Activated T-cell treated with anti-CD3 and anti-CD28 coated beads, Interleukin-2, amount 50 U/mL, for 1 hour (primary cell): ENCODE results near the gene TLNRD1.
"Not testable (repeated sequence)": the region's sequence is repeated elsewhere in the genome, so short reads cannot be mapped to it uniquely, and the experiment has no call there.

ENCODE experiments used
- DNase-seq: peaks from one replicate; pipeline ENCODE4 v3.0.0-alpha.2; 2020

Gene TLNRD1

DNA sequence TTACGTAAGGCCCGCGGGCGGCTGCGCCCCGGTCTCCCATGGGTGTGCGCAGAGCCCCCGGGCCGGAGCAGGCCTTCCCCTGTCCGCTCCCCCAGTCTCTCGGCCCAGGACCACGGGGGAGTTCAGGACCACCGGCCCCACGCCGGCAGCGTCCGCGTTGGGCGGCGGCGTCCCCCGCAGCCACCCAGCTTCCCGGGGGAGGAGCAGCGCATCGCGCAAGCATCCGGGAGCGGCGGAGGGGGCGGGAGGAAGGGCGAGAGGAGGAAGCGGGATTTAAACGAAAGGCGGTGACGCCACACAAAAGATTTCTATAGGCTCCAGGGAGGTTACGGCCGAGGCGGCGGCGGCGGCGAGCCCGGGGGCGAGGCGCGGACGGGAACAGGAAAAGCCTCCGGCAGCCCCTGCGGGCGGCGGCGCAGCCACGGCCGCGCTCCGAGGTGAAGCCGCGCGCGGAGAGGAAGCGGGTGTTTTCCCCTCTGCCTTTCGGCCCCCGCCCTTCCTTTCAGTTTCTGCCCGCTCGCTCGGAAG, at the start of gene TLNRD1:
Gene TLNRD1 (plus strand): TSS at position 300 of the 528 bp plus-strand sequence. CDS start 1,349 bp downstream, outside the sequence.
- peak; percentile 84 for DNase-seq

GRCh38 chr15:80951941-80952340, 48.8 kb upstream of the TLNRD1 start:
- no peak for DNase-seq

- DNase-seq: no peak
Observed at GRCh38 chr15:80953001-80953952, 47.4 kb upstream of the TLNRD1 start.

GRCh38 chr15:80953953-80954778, 46.6 kb upstream of the TLNRD1 start:
- no peak for DNase-seq

- DNase-seq: not testable (repeated sequence)
Observed at GRCh38 chr15:80955571-80956452, 44.9 kb upstream of the TLNRD1 start.

- DNase-seq: no peak
Observed at GRCh38 chr15:80957556-80957955, 43.2 kb upstream of the TLNRD1 start.

DNA sequence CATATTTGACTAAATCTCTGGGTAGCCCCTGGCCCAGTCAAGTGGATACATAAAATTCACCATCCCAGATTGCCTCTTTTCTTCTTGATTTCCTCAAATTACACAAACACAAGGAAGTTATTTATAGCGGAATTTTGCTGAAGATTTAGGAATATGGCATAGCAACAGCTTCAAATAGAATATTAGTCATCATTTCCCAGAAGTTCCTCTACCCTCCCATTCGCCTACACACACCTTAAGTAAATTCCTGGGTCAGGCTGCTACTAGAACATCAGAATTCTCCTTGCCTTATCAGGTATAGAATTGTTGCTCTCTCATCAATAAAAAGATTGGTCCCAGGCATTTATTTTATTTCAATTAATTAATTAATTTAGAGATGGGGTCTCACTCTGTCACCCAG, 42.7 kb upstream of the TLNRD1 start:
- DNase-seq: no peak

GRCh38 chr15:80958818-80959495, 41.8 kb upstream of the TLNRD1 start:
- no peak for DNase-seq

DNA sequence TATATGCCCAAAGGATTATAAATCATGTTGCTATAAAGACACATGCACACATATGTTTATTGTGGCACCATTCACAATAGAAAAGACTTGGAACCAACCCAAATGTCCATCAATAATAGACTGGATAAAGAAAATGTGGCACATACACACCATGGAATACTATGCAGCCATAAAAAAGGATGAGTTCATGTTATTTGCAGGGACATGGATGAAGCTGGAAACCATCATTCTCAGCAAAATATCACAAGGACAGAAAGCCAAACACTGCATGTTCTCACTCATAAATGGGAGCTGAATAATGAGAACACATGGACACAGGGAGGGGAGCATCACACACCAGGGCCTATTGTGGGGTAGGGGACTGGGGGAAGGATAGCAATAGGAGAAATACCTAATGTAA, 35.3 kb upstream of the TLNRD1 start:
- not testable (repeated sequence) for DNase-seq

- no peak for DNase-seq
Observed at GRCh38 chr15:80966431-80967197, 34.1 kb upstream of the TLNRD1 start.

DNA sequence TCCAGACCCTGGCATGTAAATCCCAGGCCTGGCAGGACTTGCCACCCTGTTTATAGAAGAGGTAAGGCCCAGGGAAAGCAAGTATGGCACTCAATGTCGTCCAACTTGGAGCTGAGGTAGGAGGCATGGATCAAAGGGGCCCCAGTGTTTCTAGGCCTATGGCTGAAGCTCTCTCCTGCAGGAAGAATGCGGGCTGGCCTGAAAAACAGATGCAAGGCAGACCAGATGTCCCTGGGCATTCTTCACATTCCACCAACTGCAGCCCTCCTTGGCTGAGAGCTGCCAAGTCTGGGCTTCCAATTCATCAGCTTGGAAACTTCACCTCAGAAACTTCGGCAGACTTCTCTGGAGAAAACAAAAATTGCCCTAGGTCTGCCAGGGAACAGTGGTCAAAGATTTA, 33.3 kb upstream of the TLNRD1 start:
- no peak for DNase-seq

- DNase-seq: no peak
Observed at GRCh38 chr15:80967991-80968510, 32.7 kb upstream of the TLNRD1 start.

GRCh38 chr15:80969316-80969715, 31.4 kb upstream of the TLNRD1 start:
- no peak for DNase-seq

DNA sequence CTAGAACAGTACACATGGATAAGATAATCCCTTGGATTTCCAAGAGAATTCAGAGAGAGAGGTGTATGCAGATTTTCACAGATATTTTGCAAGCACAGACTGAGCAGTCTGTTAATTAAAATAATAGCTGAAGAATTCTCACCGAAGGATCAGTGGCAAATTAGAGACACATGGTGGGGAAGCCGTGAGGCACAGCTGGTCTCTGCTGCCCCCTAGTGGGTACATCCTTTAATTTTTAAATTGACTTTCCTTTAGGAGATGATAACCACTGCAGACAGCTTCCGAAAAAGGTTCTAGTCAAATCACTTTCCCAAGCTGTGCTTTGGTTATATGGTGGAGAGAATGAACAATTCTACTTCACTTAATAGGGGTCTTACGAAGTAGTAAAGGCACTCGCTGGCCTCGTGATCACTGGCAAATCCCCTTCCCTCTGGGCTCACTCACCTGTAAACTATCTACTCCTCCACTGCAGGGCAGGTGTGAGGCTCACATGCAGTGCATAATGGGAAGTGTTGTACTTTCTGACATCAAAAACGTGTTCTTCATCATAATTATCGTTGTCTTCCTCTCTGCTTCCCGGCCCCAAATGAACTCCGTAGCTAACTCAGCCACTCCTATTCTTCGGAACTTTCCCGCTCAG, 30.6 kb upstream of the TLNRD1 start:
- DNase-seq: peak; percentile 57

DNA sequence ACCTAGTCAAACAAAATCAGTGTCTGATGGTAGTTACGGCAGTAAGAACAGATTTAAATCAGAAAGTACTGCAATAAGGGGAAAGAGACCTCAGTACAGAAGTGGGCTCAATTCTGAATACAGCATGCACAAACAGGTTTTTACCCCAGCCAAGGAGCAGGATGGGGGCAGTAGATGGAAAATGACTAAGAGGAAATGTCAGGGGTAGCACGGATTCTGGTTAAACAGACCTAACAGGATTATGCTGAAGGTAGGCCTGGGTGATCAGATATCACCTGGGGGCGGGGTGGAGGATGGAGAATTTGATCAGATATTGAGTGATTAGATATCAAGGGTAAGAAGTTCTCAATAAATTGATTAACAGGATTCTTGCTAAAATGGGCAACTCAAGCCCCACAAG, 30.1 kb upstream of the TLNRD1 start:
- DNase-seq: no peak

DNA sequence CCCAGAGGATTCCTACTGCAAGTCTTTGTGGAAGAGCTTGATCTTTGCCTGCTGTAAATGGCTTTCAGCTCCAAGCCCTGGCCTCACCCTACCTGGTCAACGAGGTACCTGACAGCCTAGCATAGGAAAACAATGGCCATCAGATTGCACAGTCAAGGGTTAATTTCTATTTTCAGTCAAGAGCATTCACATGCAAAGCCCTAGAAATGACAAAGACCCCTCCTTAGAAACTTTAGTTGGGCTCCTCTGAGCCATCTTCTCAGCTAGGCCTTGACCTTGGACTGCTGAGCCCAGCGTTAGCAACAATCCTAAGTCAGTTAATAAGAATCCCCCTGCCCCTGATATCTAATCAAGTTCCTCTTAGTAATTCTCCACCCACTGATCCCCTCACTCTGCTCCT, 29.6 kb upstream of the TLNRD1 start:
- DNase-seq: no peak

GRCh38 chr15:80972276-80972675, 28.4 kb upstream of the TLNRD1 start:
- no peak for DNase-seq

- no peak for DNase-seq
Observed at GRCh38 chr15:80974914-80975313, 25.8 kb upstream of the TLNRD1 start.

DNA sequence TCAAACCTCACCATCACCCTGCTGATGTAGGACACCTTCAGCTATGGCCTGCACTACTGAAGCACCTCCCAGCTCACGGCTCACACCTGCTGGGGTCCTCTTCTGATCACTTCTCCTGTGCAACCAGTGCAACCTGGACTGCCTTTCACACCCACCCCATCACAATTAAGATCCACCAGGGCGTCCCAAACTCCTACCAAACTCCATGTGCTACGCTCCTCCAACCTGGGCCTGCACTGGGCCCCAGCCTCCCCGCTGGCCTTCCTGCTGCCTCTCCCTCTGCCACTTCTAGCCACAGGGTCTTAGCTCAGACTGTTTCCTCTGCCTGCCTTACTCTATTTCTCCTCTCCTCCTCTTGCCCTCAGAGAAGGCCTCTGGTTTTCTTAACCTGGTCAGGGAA, 23.9 kb upstream of the TLNRD1 start:
- DNase-seq: no peak

DNA sequence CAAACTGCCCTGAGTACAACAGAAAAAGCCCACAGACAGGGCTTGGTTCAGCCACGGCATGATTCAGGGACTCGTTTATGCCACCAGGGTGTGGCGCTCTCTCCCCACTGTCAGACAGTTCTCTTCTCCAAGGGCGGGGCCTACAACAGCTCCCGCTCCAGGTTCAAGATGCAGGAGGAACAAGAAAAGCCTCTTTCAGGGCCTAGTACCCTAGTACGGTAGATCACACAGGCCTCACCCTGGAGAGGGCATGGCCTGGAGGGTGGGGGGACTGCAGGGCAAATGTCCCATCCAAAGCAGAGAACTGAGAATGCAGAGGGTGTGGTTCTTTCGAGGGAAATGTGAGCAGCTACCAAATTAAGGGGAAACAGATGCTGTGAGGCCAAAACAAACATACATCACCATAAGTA, 23.1 kb upstream of the TLNRD1 start:
- DNase-seq: peak; percentile 39
